Middle frontal gyrus (tissue), 1 donor: ENCODE measurements around the gene ABI3BP.
"Not testable (repeated sequence)": the region's sequence is repeated elsewhere in the genome, so short reads cannot be mapped to it uniquely, and the experiment has no call there.

Source experiments
- DNase-seq: peaks from one replicate; pipeline ENCODE4 v3.0.0-alpha.2; 2015; ENCODE audit warnings: low spot score; ENCODE audit errors: extremely low spot score

ABI3BP gene

GRCh38 chr3:100993309-100993708 is at the start of gene ABI3BP:
TSS of gene ABI3BP (minus strand) at chr3:100993421. CDS start at chr3:100993384, 37 bp downstream.
- no peak for DNase-seq

GRCh38 chr3:101039285-101039684 is 46.1 kb upstream of the ABI3BP start:
- DNase-seq = no peak

- DNase-seq = no peak
Measured at GRCh38 chr3:101038880-101039279, 45.7 kb upstream of the ABI3BP start.

- DNase-seq = no peak
Measured at GRCh38 chr3:101038393-101038792, 45.2 kb upstream of the ABI3BP start.

- no peak for DNase-seq
Measured at GRCh38 chr3:101037613-101038012, 44.4 kb upstream of the ABI3BP start.

GRCh38 chr3:101036676-101037075 is 43.5 kb upstream of the ABI3BP start:
- no peak for DNase-seq

- no peak for DNase-seq
Measured at GRCh38 chr3:101036213-101036618, 43.0 kb upstream of the ABI3BP start.

- DNase-seq = no peak
Measured at GRCh38 chr3:101027286-101027685, 34.1 kb upstream of the ABI3BP start.

- no peak for DNase-seq
Measured at GRCh38 chr3:101026881-101027280, 33.7 kb upstream of the ABI3BP start.

GRCh38 chr3:101026244-101026643 is 33.0 kb upstream of the ABI3BP start:
- no peak for DNase-seq

GRCh38 chr3:101020351-101021015 is 27.3 kb upstream of the ABI3BP start:
- no peak for DNase-seq

GRCh38 chr3:101017017-101017416 is 23.8 kb upstream of the ABI3BP start:
- no peak for DNase-seq

- not testable (repeated sequence) for DNase-seq
Measured at GRCh38 chr3:101012312-101012711, 19.1 kb upstream of the ABI3BP start.

GRCh38 chr3:101011136-101011535 is 17.9 kb upstream of the ABI3BP start:
- DNase-seq = no peak

- DNase-seq = no peak
Measured at GRCh38 chr3:101010296-101010695, 17.1 kb upstream of the ABI3BP start.

- DNase-seq = no peak
Measured at GRCh38 chr3:101009386-101009785, 16.2 kb upstream of the ABI3BP start.

- DNase-seq = no peak
Measured at GRCh38 chr3:100999160-100999559, 5.9 kb upstream of the ABI3BP start.

GRCh38 chr3:100994809-100995208 is 1.6 kb upstream of the ABI3BP start:
- DNase-seq = no peak

GRCh38 chr3:100994187-100994586 is 966 bp upstream of the ABI3BP start:
- DNase-seq = no peak

GRCh38 chr3:100992231-100993012 is 799 bp downstream of the ABI3BP start:
- no peak for DNase-seq

- DNase-seq = no peak
Measured at GRCh38 chr3:100988080-100988479, 5.1 kb downstream of the ABI3BP start.

GRCh38 chr3:100984308-100984707 is 8.9 kb downstream of the ABI3BP start:
- DNase-seq = no peak

GRCh38 chr3:100982710-100983109 is 10.5 kb downstream of the ABI3BP start:
- DNase-seq = no peak
